HepG2 (cell line): ENCODE measurements around the gene RGS5. TPM values are rescaled to one million over a fixed set of nuclear protein-coding genes. Genes with fewer than 3 reads are reported as not detected.

ENCODE experiments used
- ATAC-seq: fragments of 200-7000 bp; cut with Tn5 transposase; 3 replicates; pipeline ENCODE4 v1.9.1; 2020; ENCODE audit warnings: mild to moderate bottlenecking, moderate library complexity
- BruUV-seq: library from RNA; stranded (reverse); fragments of 400-500 nt; replicated peaks from 2 replicates; lab custom pipeline; 2021; lab: Mats Ljungman, UMichigan
- CTCF ChIA-PET: fragments of 300-600 bp; formaldehyde crosslinking; extraction: SDS; loops from one replicate; lab custom pipeline; 2021; ENCODE audit warnings: low total read pairs, inconsistent platforms, low intra/inter-chr PET ratio; lab: Yijun Ruan, JAX
- POLR2A ChIA-PET: fragments of 350-600 bp; sonication (Branson Sonifier 250); formaldehyde crosslinking; loops from one replicate; lab custom pipeline; 2020; ENCODE audit warnings: antibody characterized with exemption, inconsistent platforms; lab: Yijun Ruan, JAX
- DNase-seq: peaks from one replicate; pipeline ENCODE4 v3.0.0-alpha.2; 2015; ENCODE audit warnings: low spot score
- FAIRE-seq: peaks from 3 replicates; lab custom pipeline; 2011; peaks lifted over from hg19 to GRCh38; lab: Jason Lieb, UNC
- H2AFZ ChIP-seq: one replicate; pipeline ENCODE4 v1.6.1; 2011; ENCODE audit warnings: low read length, inconsistent platforms
- H3K27ac ChIP-seq: fragments of 300-600 bp; 3 replicates; pipeline ENCODE4 v1.8.0; 2011; ENCODE audit warnings: mixed run types, mild to moderate bottlenecking, mixed read lengths, low read length, inconsistent platforms; ENCODE audit not compliant: insufficient read depth; ENCODE audit errors: extremely low read length
- H3K27me3 ChIP-seq, 2 experiments: fragments of 200-600 bp in 1 of 2; 2 replicates in 1 of 2; 3 replicates in 1 of 2; pipeline versions ENCODE4 v1.6.0 to v1.8.0; 2011; ENCODE audit warnings: low read length in 2 of 2, mild to moderate bottlenecking in 2 of 2, moderate library complexity in 2 of 2, inconsistent platforms in 1 of 2; ENCODE audit not compliant: insufficient read depth in 2 of 2, control insufficient read depth in 1 of 2
- H3K36me3 ChIP-seq, 2 experiments: fragments of 200-600 bp in 1 of 2; replicated peaks in 1 of 2; 2 replicates in 1 of 2; 3 replicates in 1 of 2; pipeline versions ENCODE4 v1.5.1 to v1.8.0; 2011; ENCODE audit warnings: low read length in 2 of 2, inconsistent platforms in 1 of 2; ENCODE audit not compliant: insufficient read depth in 2 of 2, control insufficient read depth in 1 of 2
- H3K4me1 ChIP-seq: 2 replicates; pipeline ENCODE4 v1.5.1; 2012; ENCODE audit warnings: low read length, inconsistent platforms; ENCODE audit not compliant: insufficient read depth
- H3K4me2 ChIP-seq: 2 replicates; pipeline ENCODE4 v1.6.0; 2011; ENCODE audit warnings: low read depth, low read length, inconsistent platforms
- H3K4me3 ChIP-seq, 3 experiments: fragments of 200-600 bp in 1 of 3; sonication (generic), shearing (Covaris generic) in 1 of 3; replicated peaks in 1 of 3; 2 replicates each; pipeline ENCODE4 v1.5.1; 2011 to 2016; ENCODE audit warnings: low read length in 3 of 3, inconsistent platforms in 2 of 3, low read depth in 2 of 3, mild to moderate bottlenecking in 2 of 3, control low read depth in 1 of 3, mixed read lengths in 1 of 3; ENCODE audit not compliant: insufficient read depth in 1 of 3
- H3K79me2 ChIP-seq: one replicate; pipeline ENCODE4 v1.6.1; 2011; ENCODE audit warnings: low read length, inconsistent platforms; ENCODE audit not compliant: insufficient read depth
- H3K9ac ChIP-seq: 2 replicates; pipeline ENCODE4 v1.6.0; 2011; ENCODE audit warnings: mild to moderate bottlenecking, low read depth, low read length, inconsistent platforms; ENCODE audit not compliant: insufficient read depth
- H3K9me3 ChIP-seq: 2 replicates; pipeline ENCODE4 v1.5.1; 2012; ENCODE audit warnings: mild to moderate bottlenecking, low read length
- H4K20me1 ChIP-seq: 2 replicates; pipeline ENCODE4 v1.6.0; 2011; ENCODE audit warnings: inconsistent platforms, mild to moderate bottlenecking, low read length, moderate library complexity; ENCODE audit not compliant: insufficient read depth
- CREB1 ChIP-seq, 2 experiments: fragments of 450-650 bp in 1 of 2; IDR thresholded peaks; 2 replicates each; pipeline ENCODE4 v1.6.1; 2016 to 2017; ENCODE audit warnings: control low read depth in 1 of 2, mild to moderate bottlenecking in 1 of 2, missing compliant biosample characterization in 1 of 2, missing genetic modification characterization in 1 of 2
- E2F5 ChIP-seq: sonication (generic); formaldehyde crosslinking; conservative IDR thresholded peaks from 2 replicates; pipeline ENCODE4 v1.4.0; 2020; ENCODE audit warnings: missing genetic modification reagents
- ETS1 ChIP-seq: sonication (generic); formaldehyde crosslinking; IDR thresholded peaks from 2 replicates; pipeline ENCODE4 v1.4.0; 2020; ENCODE audit warnings: missing genetic modification reagents
- FOXK1 ChIP-seq: sonication (generic); formaldehyde crosslinking; IDR thresholded peaks from 2 replicates; pipeline ENCODE4 v1.4.0; 2020; ENCODE audit warnings: low read depth, missing genetic modification reagents, borderline replicate concordance
- GMEB2 ChIP-seq: IDR thresholded peaks from 2 replicates; pipeline ENCODE4 v1.6.1; 2016; ENCODE audit warnings: missing biosample characterization, missing genetic modification reagents, low read depth
- MEIS2 ChIP-seq: sonication (generic); formaldehyde crosslinking; IDR thresholded peaks from 2 replicates; pipeline ENCODE4 v1.9.0; 2021; ENCODE audit warnings: mild to moderate bottlenecking, missing genetic modification reagents
- SCMH1 ChIP-seq: sonication (generic); formaldehyde crosslinking; IDR thresholded peaks from 2 replicates; pipeline ENCODE4 v1.9.0; 2021; ENCODE audit warnings: missing genetic modification reagents, mild to moderate bottlenecking, borderline replicate concordance
- TCF7L2 ChIP-seq: IDR thresholded peaks from 2 replicates; pipeline ENCODE4 v1.6.1; 2011; ENCODE audit warnings: mild to moderate bottlenecking, low read depth, low read length, moderate library complexity
- USF2 ChIP-seq, 2 experiments: sonication (generic) in 1 of 2; formaldehyde crosslinking in 1 of 2; IDR thresholded peaks; 2 replicates each; pipeline versions ENCODE4 v1.5.1 to v1.6.1; 2011 to 2020; ENCODE audit warnings: borderline replicate concordance in 1 of 2, low read depth in 1 of 2, low read length in 1 of 2, mild to moderate bottlenecking in 1 of 2, missing genetic modification reagents in 1 of 2, moderate library complexity in 1 of 2
- ZKSCAN8 ChIP-seq: IDR thresholded peaks from 2 replicates; pipeline ENCODE4 v1.6.1; 2016; ENCODE audit warnings: borderline replicate concordance, missing genetic modification reagents, missing compliant biosample characterization
- ZNF224 ChIP-seq: sonication (generic); formaldehyde crosslinking; IDR thresholded peaks from 2 replicates; pipeline ENCODE4 v1.5.0; 2020; ENCODE audit warnings: mild to moderate bottlenecking, missing genetic modification reagents
- ZNF260 ChIP-seq: sonication (generic); formaldehyde crosslinking; IDR thresholded peaks from 2 replicates; pipeline ENCODE4 v1.4.0; 2020; ENCODE audit warnings: missing genetic modification reagents, low read depth, mild to moderate bottlenecking, borderline replicate concordance
- ZNF839 ChIP-seq: sonication (generic); formaldehyde crosslinking; IDR thresholded peaks from 2 replicates; pipeline ENCODE4 v1.4.0; 2020; ENCODE audit warnings: missing genetic modification reagents, mild to moderate bottlenecking, borderline replicate concordance
- ZXDC ChIP-seq: sonication (generic); formaldehyde crosslinking; IDR thresholded peaks from 2 replicates; pipeline ENCODE4 v1.5.0; 2020; ENCODE audit warnings: mild to moderate bottlenecking, missing genetic modification reagents
- WGBS: methylation state at CpG from one replicate; pipeline ENCODE4 v1.1.6; 2017; ENCODE audit warnings: low lambda C conversion rate; 5-methylcytosine and 5-hydroxymethylcytosine counted together
- in situ Hi-C: cut with HindIII; loops from 2 replicates; pipeline ENCODE4 v1.10.0; 2017; ENCODE audit warnings: low pct_unique_long_range_greater_than_20kb; ENCODE audit not compliant: extremely low pct_ligation_motif_present
- intact Hi-C: fragments of 100-400 bp; cut with micrococcal nuclease; formaldehyde crosslinking; loops from one replicate; pipeline ENCODE4 v1.10.0; 2022; ENCODE audit not compliant: unreplicated experiment
- polyA plus RNA-seq, 8 experiments: library from polyadenylated mRNA; depleted of rRNA in 3 of 8; stranded (reverse) in 7 of 8; unstranded in 1 of 8; fragments of >200 nt; fragmentation: Illumina TruSeq in 4 of 8; extraction: Trizol in 4 of 8; gene quantifications; 2 replicates each; pipeline versions ENCODE4 v1.2.1 to v1.2.3, GENCODE V29; 2011 to 2016; ENCODE audit warnings: low read depth in 4 of 8, missing spikeins in 1 of 8, mixed read lengths in 1 of 8; ENCODE audit not compliant: insufficient read depth in 1 of 8
- total RNA-seq, 5 experiments: library from RNA; depleted of rRNA; stranded (reverse); fragments of >200 nt; fragmentation: Illumina TruSeq; extraction: Trizol; gene quantifications; 2 replicates each; pipeline ENCODE4 v1.2.3, GENCODE V29; 2016; ENCODE audit warnings: low read depth in 1 of 5

The RGS5 gene
- total and polyA plus RNA-seq, 2 of the 13 experiments (the other 11 are each of a cell fraction or from before 2014, with no cell fraction given): 1.9 to 2.3 TPM

GRCh38 chr1:163137556-163138265, 65.0 kb downstream of the RGS5 start:
- no peak overlapping the region for H3K4me2 ChIP-seq
- CTCF ChIA-PET: no interaction called here
- H3K27ac ChIP-seq: no peak overlapping the region
- TF ChIP-seq ZNF839 (CRISPR knock-in tag) (no peak), ETS1 (CRISPR knock-in tag) (no peak), SCMH1 (no peak), GMEB2 (CRISPR knock-in tag) (no peak), FOXK1 (CRISPR knock-in tag) (no peak), ZXDC (CRISPR knock-in tag) (no peak), ZNF260 (CRISPR knock-in tag) (no peak), ZKSCAN8 (CRISPR knock-in tag) (no peak), TCF7L2 (no peak), CREB1 (IDR thresholded peaks at IDR 0.05) (no peak), CREB1 (CRISPR knock-in tag; IDR thresholded peaks at IDR 0.05) (no peak), ZNF224 (CRISPR knock-in tag) (no peak), E2F5 (CRISPR knock-in tag) (no peak), MEIS2 (CRISPR knock-in tag) (no peak), USF2 (IDR thresholded peaks at IDR 0.05; ENCODE audit: low read depth, low read length) (no peak), USF2 (CRISPR knock-in tag; IDR thresholded peaks at IDR 0.05; ENCODE audit: borderline replicate concordance) (no peak)
- BruUV-seq: no TSS peak
- no peak for ATAC-seq
- no peak overlapping the region for H2AFZ ChIP-seq
- no peaks in the 10 kb centered on the region for H3K27me3 ChIP-seq
- in situ Hi-C loops: no loop called here
- H3K79me2 ChIP-seq: no peaks in the 10 kb centered on the region
- H3K4me3 ChIP-seq: no peak overlapping the region
- H3K4me1 ChIP-seq: no peaks in the 10 kb centered on the region
- no peaks in the 10 kb centered on the region for H3K9me3 ChIP-seq
- DNase-seq: no peak
- intact Hi-C loops: no loop called here
- FAIRE-seq: no peak
- WGBS: 33% methylated on average over 3 of the region's 3 CpGs
- no peaks in the 10 kb centered on the region for H4K20me1 ChIP-seq
- POLR2A ChIA-PET: no interaction called here
- H3K36me3 ChIP-seq: no peaks in the 10 kb centered on the region
- H3K9ac ChIP-seq: no peak overlapping the region
